Chondrocyte (in vitro differentiated cells): ENCODE data around the gene CSF3R. TPM values are rescaled to one million over a fixed set of nuclear protein-coding genes. Genes with fewer than 3 reads are reported as not detected.
A peak's percentile ranks its signal among the peaks of the same experiment; 100 is the strongest.

Experiments used
- DNase-seq: peaks from one replicate; pipeline ENCODE4 v3.0.0; 2021; ENCODE audit warnings: mixed read lengths, low spot score
- H3K27ac Mint-ChIP-seq: one replicate; pipeline ENCODE4 v1.8.0; 2021; ENCODE audit warnings: mild to moderate bottlenecking, moderate library complexity, mixed read lengths; ENCODE audit not compliant: unreplicated experiment
- H3K27me3 Mint-ChIP-seq: 2 replicates; pipeline ENCODE4 v1.8.0; 2021; ENCODE audit warnings: low read depth, mixed read lengths
- H3K36me3 Mint-ChIP-seq: 2 replicates; pipeline ENCODE4 v1.8.0; 2021; ENCODE audit warnings: low read depth, mixed read lengths
- H3K4me1 Mint-ChIP-seq: 2 replicates; pipeline ENCODE4 v1.8.0; 2021; ENCODE audit warnings: low read depth, mild to moderate bottlenecking, mixed read lengths
- H3K4me3 Mint-ChIP-seq: one replicate; pipeline ENCODE4 v1.8.0; 2021; ENCODE audit warnings: mild to moderate bottlenecking, moderate library complexity, mixed read lengths; ENCODE audit not compliant: unreplicated experiment
- H3K9me3 Mint-ChIP-seq: 2 replicates; pipeline ENCODE4 v1.8.0; 2021; ENCODE audit warnings: low read depth, mixed read lengths
- total RNA-seq: library from RNA; stranded (reverse); gene quantifications from 3 replicates; pipeline ENCODE4 v1.2.1, GENCODE V29; 2021
- TF ChIP-seq, protein P1 (sequence below): fragments of 200-600 bp; sonication (generic); IDR thresholded peaks from 2 replicates; pipeline ENCODE4 v1.5.0; 2021; ENCODE audit warnings: antibody characterized with exemption, mild to moderate bottlenecking, moderate library complexity

CSF3R gene
- total RNA-seq, 1 donor from 2014 or later = not detected

DNA sequence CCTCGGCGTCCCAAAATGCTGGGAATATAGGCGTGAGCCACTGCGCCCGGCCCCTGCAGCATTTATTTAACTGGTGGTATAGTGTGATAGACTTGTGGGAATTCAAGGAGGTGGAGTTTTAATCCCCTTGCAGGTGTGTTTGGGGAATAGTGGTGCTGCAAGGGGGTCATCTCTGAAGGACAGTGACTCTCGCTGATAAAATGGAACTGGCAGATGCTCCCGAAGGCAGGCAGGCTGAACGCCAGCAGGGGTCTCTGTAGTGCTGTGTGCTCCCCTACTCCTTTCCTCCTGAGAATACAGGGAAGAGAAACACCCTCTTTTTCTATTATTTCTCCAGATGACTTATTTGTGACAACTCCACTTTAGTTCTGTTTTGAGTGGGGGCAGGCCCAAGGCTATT, 36.4 kb downstream of the CSF3R start:
- Mint-ChIP-seq H3K9me3 (no peaks in the 10 kb centered on the region), H3K4me3 (no peak overlapping the region), H3K27me3 (no peaks in the 10 kb centered on the region), H3K27ac (no peak overlapping the region), H3K4me1 (peaks cover 21% of the 10 kb centered on the region), H3K36me3 (no peaks in the 10 kb centered on the region)
- TF ChIP-seq, protein P1, sequence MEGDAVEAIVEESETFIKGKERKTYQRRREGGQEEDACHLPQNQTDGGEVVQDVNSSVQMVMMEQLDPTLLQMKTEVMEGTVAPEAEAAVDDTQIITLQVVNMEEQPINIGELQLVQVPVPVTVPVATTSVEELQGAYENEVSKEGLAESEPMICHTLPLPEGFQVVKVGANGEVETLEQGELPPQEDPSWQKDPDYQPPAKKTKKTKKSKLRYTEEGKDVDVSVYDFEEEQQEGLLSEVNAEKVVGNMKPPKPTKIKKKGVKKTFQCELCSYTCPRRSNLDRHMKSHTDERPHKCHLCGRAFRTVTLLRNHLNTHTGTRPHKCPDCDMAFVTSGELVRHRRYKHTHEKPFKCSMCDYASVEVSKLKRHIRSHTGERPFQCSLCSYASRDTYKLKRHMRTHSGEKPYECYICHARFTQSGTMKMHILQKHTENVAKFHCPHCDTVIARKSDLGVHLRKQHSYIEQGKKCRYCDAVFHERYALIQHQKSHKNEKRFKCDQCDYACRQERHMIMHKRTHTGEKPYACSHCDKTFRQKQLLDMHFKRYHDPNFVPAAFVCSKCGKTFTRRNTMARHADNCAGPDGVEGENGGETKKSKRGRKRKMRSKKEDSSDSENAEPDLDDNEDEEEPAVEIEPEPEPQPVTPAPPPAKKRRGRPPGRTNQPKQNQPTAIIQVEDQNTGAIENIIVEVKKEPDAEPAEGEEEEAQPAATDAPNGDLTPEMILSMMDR = peak; percentile 51
- no peak for DNase-seq

- Mint-ChIP-seq H3K36me3 (peaks cover 3% of the 10 kb centered on the region), H3K4me3 (no peak overlapping the region), H3K4me1 (no peaks in the 10 kb centered on the region), H3K27ac (no peak overlapping the region), H3K9me3 (no peaks in the 10 kb centered on the region), H3K27me3 (no peaks in the 10 kb centered on the region)
- TF ChIP-seq, protein P1 = no peak
- DNase-seq = no peak
Observed at GRCh38 chr1:36443297-36443696, 39.4 kb downstream of the CSF3R start.

DNA sequence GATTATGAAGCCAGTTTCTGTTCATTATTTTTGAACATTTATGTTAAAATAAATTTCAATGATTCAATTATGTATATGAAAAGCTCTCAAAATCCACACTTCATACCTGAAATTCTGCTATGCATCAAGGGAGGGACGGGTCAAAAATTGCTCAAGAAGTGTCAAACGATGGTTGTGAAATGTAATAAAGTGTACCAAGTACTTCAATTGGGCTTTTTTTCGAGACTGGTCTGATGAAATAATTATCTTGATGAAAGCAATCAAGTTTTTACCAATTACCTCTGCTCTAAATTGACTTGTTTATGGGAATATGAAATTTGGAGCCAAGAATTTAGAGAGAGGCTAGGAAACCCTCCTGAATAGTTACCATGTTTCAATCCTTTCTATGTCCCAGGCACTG, 40.4 kb downstream of the CSF3R start:
- no peaks in the 10 kb centered on the region for H3K9me3 Mint-ChIP-seq
- no peak for DNase-seq
- no peak overlapping the region for H3K27ac Mint-ChIP-seq
- no peak overlapping the region for H3K4me3 Mint-ChIP-seq
- TF ChIP-seq, protein P1 = no peak
- H3K4me1 Mint-ChIP-seq = no peaks in the 10 kb centered on the region
- peaks cover 3% of the 10 kb centered on the region for H3K36me3 Mint-ChIP-seq
- H3K27me3 Mint-ChIP-seq = no peaks in the 10 kb centered on the region

DNA sequence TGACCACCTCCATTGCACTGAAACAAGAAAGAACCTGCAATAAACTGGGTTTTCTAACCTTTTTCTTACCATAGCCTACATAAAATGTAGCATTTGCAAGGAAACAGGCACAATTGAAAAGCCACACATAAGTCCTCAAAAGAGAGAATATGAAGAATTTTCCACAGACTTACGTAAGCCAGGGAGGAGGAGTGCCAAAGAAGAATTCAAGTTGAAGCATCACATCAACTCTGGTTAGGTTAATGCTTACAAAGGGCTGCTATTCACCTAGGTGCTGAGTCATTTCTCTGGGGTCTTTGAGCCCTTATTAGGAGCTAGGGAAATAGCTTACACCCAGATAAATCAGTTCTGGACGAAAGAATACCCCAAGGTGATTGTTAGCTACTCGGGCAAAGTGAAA, 42.1 kb downstream of the CSF3R start:
- no peaks in the 10 kb centered on the region for H3K9me3 Mint-ChIP-seq
- no peak overlapping the region for H3K4me3 Mint-ChIP-seq
- peaks cover 3% of the 10 kb centered on the region for H3K4me1 Mint-ChIP-seq
- peaks cover 7% of the 10 kb centered on the region for H3K36me3 Mint-ChIP-seq
- H3K27ac Mint-ChIP-seq = no peak overlapping the region
- TF ChIP-seq, protein P1 = no peak
- no peaks in the 10 kb centered on the region for H3K27me3 Mint-ChIP-seq
- no peak for DNase-seq

DNA sequence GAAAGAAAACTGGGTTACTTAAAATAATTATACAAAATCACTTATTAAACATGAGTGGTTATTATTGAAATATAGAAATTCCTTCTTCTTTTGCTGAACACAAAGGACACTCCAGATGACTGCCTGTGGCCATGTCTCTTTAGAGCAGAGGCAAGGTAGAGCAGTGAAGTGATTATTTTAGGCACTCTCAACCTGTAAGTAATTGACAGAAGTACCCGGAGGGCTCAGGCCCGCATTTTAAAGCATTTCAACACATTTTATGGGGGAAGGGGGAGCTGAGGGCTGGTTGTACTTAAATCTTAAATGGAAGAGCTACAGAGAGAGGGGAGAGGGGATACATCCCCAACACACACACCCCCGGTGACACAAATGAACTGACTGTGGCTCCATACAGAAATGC, 42.7 kb downstream of the CSF3R start:
- Mint-ChIP-seq H3K36me3 (peaks cover 7% of the 10 kb centered on the region), H3K27me3 (no peaks in the 10 kb centered on the region), H3K4me1 (peaks cover 3% of the 10 kb centered on the region), H3K9me3 (no peaks in the 10 kb centered on the region), H3K4me3 (no peak overlapping the region), H3K27ac (no peak overlapping the region)
- TF ChIP-seq, protein P1 = no peak
- no peak for DNase-seq
